GM19463 (cell line): ENCODE results near the gene IGF2BP3.

Experiments
- ATAC-seq: cut with Tn5 transposase; IDR thresholded peaks from one replicate; pipeline ENCODE4 v1.9.1; 2021; ENCODE audit warnings: mild to moderate bottlenecking, moderate library complexity; ENCODE audit not compliant: unreplicated experiment

IGF2BP3 gene

GRCh38 chr7:23298885-23299769, 171.2 kb downstream of the IGF2BP3 start, which contains the start of gene MALSU1:
MALSU1 (plus strand) TSS chr7:23299339; CDS start chr7:23299353, 14 bp downstream.
- ATAC-seq = peak; percentile 100

- ATAC-seq = no peak
Measured at GRCh38 chr7:23298141-23298881, 172.0 kb downstream of the IGF2BP3 start.

DNA sequence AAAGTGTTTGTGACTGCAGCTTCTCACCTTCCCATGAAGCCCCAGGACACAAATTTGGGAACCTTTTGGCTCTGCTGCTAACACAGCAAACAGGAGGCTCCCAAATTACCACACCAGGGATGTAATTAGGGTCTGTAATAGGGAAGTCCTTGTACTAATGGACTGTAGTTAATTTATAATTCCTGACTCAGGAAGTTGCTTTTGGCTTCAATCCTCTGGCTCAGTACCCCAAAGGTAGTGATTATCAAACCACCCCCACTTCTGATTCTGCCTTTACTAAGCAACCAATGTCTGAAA, 174.9 kb downstream of the IGF2BP3 start:
- ATAC-seq = no peak

DNA sequence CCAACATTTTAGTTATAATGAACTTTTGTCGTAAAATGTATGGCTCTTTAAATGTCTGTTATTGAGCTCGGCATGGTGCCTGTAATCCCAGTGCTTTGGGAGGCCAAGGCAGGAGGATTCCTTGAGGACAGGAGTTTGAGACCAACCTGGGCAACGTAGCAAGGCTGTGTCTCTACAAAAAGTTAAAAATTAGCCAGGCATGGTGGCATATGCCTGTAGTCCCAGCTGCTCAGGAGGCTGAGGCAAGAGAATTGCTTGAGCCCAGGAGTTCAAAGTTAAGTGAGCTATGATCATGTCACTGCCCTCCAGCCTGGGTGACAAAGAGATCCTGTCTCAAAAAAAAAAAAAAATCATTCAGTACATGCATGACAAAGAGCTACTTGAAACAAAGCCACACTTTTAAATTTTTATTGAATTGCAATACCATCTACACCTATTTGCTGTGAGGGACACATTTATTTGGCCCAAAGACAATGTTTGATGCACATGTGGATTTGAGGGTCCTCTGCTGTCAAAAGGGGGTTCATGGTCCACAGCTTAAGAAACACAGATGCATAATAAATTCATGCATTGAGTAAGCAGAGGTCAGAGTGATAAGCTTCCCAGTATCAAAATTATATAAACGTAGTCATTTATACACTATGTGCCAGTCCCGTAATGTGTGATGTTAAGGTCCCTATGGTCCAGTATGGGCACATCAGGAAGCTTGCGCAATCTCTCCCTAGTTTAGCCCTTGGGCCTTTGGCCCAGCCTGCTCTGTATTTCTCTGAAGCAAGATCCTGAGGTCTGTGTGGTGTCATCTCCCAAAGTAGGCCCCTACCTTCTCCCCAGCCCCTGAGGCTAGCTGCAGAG, 175.5 kb downstream of the IGF2BP3 start:
- no peak for ATAC-seq

DNA sequence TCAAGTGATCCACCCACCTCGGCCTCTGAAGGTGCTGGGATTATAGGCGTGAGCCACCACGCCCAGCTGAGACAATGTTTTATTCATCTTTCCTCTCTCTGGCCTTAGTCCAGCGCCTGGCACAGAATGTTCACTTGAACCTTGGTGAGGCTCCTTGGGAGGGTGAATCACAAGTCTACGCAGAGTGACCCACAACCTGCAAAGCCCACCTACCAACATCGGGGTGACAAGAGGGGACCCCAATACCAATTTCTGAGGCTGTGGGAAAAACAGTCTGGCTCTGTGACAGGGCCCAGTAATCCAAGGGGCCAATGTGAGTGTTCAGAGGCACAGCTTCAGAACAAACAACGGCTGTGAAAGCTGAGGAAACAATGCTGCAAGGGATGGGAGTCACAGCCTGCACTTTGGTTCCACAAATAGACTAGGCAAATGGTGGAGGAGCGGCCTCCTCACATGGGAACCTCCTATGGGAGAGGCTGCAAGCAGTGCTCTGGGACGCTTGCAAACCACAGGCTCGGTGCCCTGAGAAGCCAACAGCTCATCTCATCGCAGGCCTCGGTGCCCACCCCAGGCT, 176.7 kb downstream of the IGF2BP3 start:
- ATAC-seq = no peak

DNA sequence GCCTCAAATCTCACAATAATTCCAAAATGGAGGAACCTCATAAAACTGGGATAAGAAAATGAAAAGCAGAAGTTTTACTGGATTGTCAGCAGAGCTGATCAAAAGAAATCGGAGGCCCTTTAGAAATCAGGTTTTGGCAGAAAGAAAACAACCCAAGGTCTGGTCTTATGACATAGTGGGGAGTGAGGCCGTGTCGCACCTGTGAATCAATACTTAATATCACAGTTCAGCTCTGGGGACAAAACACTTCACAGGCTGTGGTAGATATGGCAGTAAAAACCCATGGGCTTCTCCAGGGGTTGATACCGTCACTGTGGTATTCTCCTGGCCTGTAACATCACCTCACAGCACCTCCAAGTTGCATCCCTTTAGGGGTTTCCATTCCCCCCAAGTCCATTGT, 177.7 kb downstream of the IGF2BP3 start:
- no peak for ATAC-seq

DNA sequence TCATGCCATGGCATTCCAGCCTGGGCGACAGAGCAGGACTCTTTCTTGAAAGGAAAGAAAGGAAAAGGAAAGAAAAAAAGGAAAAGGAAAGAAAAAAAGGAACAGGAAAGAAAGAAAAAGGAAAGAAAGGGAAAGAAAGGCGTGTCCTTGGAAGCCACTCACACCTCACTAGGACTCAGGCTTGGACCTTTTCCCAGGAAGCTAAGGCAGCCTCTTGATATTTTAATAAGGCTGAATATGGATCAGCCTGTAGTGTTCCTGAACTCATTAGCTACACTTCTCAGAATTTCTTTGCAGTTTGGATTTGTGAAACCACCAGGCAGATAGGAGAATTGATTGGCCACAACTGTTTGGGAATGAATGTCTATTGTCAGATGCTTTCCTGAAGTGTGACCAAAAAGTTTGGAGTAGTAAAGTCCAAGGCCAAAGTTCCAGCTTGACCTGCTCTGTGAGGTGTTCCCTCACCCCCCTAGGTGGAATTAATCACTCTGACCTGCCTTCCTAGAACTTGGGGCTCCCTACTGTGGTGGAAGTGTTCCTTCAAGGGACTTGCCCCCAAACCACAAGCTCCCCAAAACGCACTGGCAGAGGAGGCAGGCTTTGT, 178.2 kb downstream of the IGF2BP3 start:
- ATAC-seq = no peak

DNA sequence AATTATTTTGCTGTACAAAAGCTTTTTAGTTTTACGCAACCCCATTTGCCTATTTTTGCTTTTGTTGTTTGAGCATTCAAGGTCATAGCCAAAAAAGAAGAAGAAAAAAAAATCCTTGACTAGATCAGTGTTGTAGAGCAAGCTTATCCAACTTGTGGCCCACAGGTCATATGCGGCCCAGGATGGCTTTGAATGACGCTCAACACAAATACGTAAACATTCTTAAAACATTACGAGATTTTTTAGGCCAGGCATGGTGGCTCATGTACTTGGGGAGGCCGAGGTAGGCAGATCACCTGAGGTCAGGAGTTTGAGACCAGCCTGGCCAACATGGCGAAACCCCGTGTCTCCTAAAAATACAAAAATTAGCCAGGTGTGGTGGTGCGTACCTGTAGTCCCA, 179.3 kb downstream of the IGF2BP3 start:
- ATAC-seq = no peak

DNA sequence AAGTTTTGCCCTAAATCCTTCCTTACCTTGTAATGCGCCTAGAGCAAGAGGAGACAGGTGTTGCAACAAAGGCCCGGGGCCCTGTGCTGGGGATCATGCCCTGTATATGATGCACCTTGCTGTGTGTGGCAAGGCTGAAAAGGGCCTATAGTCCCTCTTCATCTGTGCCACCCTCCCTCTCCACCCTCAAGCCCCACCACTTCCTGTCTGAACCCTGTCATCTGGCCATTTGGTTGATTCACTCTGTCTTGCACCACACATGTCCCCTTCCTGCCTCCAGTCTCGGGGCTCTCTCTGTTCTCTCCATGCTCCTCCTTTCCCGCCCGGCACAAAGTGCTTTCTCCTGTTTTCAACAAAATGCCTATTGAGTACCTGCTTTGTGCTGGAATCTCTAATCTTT, 182.7 kb downstream of the IGF2BP3 start:
- no peak for ATAC-seq

- ATAC-seq = no peak
Measured at GRCh38 chr7:23285657-23286646, 184.3 kb downstream of the IGF2BP3 start.

DNA sequence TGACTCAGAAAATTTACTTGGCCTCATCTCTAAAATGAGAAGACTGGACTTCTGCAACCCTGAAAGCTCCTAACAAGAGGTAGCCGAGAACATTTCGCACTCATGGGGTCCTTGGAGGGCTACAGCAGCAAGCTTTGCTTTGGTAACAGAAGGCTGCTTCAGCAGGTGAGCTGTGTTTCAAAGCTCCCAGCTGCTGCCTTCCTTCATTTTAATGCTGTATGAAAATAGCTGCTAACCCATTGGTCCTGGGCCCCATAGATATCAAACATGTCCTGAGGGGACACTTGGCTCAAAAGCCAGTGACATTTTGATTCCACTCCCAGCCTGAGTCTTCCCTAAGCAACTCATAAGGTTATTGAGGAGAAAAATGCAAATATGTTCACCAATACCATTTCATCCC, 185.4 kb downstream of the IGF2BP3 start:
- no peak for ATAC-seq

DNA sequence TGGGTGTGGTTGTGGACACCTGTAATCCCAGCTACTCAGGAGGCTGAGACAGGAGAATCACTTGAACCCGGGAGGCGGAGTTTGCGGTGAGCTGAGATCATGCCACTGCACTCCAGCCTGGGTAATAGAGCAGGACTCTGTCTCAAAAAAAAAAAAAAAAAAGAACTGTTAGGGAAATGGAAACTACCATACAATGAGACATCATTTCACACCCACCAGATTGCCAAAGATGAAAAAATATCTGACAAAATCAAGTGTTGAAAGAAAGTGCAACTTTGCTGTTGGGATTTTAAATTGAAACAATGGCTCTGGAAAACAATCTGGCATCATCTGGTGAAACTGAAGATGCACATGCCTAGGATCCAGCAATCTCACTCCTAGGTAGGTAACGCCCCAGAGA, 187.2 kb downstream of the IGF2BP3 start:
- ATAC-seq = no peak

GRCh38 chr7:23279819-23280525, 190.3 kb downstream of the IGF2BP3 start:
- no peak for ATAC-seq

DNA sequence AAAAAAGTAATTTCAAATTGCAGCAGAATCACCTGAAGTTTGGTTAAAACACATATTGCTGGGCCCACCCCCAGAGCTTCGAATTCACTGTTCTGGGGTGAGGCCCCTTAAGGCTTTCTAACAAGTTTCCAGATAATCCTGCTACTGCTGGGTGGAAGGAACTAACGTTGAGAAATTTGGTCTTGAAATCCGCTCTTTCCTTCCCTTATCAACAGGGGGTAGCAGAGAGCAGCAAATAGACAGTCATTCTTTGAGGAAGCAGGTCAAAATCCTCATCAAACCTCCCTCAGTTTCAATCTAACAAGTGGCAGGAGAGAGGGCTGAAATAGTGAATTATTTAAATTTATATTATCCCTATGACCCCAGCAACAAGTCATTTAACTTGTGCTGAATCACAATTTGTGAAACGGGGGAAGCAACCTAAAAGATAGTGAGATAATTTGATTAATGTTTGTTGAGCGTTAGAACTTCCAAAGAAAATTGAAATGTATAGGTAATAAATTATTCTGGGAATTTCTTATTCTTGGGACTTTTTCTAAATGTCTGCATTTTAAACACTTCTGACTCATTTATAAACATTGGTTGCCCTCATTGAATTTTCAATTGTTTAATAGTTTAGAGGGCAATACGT, 192.8 kb downstream of the IGF2BP3 start:
- ATAC-seq = no peak

GRCh38 chr7:23276947-23277346, 193.3 kb downstream of the IGF2BP3 start:
- no peak for ATAC-seq

- ATAC-seq = no peak
Measured at GRCh38 chr7:23276376-23276775, 193.9 kb downstream of the IGF2BP3 start.

DNA sequence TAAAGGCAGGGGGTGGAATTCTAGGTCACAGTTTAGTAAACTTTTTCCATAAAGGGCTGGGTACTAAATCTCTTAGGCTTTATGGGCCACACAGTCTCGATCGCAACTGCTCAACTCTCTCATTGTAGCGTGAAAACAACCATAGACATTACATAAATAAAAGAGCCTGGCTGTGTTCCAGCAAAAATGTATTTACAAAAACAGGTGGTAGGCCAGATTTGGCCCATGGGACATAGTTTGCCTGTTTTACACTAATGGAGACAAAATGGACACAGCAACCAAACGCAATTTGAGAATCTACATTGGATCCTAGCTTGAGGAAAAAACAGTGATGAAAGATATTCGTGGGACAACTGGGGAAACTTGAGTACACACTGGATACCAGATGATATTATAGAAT, 194.4 kb downstream of the IGF2BP3 start:
- no peak for ATAC-seq

GRCh38 chr7:23273141-23273599, 197.1 kb downstream of the IGF2BP3 start:
- peak; percentile 97 for ATAC-seq
